Neural cell (in vitro differentiated cells): ENCODE data around the gene DPYSL4. TPM values are rescaled to one million over a fixed set of nuclear protein-coding genes. Genes with fewer than 3 reads are reported as not detected.

Experiments
- H2AFZ ChIP-seq: fragments of 200-600, 300-800 bp; sonication (generic), shearing (Covaris generic); 2 replicates; pipeline ENCODE4 v1.6.0; 2014; ENCODE audit warnings: low read depth, mild to moderate bottlenecking, antibody characterized with exemption, low read length, moderate library complexity
- H3F3A ChIP-seq: fragments of 200-600 bp; shearing (Covaris generic); 2 replicates; pipeline ENCODE4 v1.6.1; 2016; ENCODE audit warnings: mild to moderate bottlenecking, moderate library complexity, mixed read lengths, antibody characterized with exemption, low read length; ENCODE audit not compliant: insufficient read depth, poor library complexity, severe bottlenecking
- H3K27ac ChIP-seq: fragments of 200-600, 300-800 bp; sonication (generic), shearing (Covaris generic); 2 replicates; pipeline ENCODE4 v1.5.1; 2014; ENCODE audit warnings: mild to moderate bottlenecking, low read length, moderate library complexity
- H3K27me3 ChIP-seq: fragments of 300-800, 200-600 bp; sonication (generic), shearing (Covaris generic); 2 replicates; pipeline ENCODE4 v1.6.0; 2014; ENCODE audit warnings: mild to moderate bottlenecking, low read depth, low read length, moderate library complexity; ENCODE audit not compliant: insufficient read depth
- H3K36me3 ChIP-seq: fragments of 300-800, 200-600 bp; sonication (generic), shearing (Covaris generic); 2 replicates; pipeline ENCODE4 v1.5.1; 2014; ENCODE audit warnings: mild to moderate bottlenecking, antibody characterized with exemption, low read length, moderate library complexity; ENCODE audit not compliant: insufficient read depth
- H3K4me2 ChIP-seq: fragments of 300-800, 200-600 bp; sonication (generic), shearing (Covaris generic); 2 replicates; pipeline ENCODE4 v1.6.0; 2014; ENCODE audit warnings: mild to moderate bottlenecking, low read length
- H3K4me3 ChIP-seq: fragments of 300-800, 200-600 bp; sonication (generic), shearing (Covaris generic); 2 replicates; pipeline ENCODE4 v1.5.1; 2014; ENCODE audit warnings: mild to moderate bottlenecking, low read length, moderate library complexity
- H3K79me2 ChIP-seq: fragments of 200-600 bp; shearing (Covaris generic); replicated peaks from 2 replicates; pipeline ENCODE4 v1.6.0; 2014; ENCODE audit warnings: mild to moderate bottlenecking, low read length, moderate library complexity; ENCODE audit not compliant: insufficient read depth
- H3K9ac ChIP-seq: fragments of 300-800, 200-600 bp; sonication (generic), shearing (Covaris generic); 2 replicates; pipeline ENCODE4 v1.6.1; 2016; ENCODE audit warnings: mild to moderate bottlenecking, low read length, mixed read lengths
- H3K9me2 ChIP-seq: fragments of 200-600 bp; shearing (Covaris generic); 2 replicates; pipeline ENCODE4 v1.6.1; 2016; ENCODE audit warnings: mild to moderate bottlenecking, low read length, mixed read lengths; ENCODE audit not compliant: insufficient read depth
- H3K9me3 ChIP-seq: fragments of 200-600, 300-800 bp; sonication (generic), shearing (Covaris generic); 2 replicates; pipeline ENCODE4 v1.6.1; 2016; ENCODE audit warnings: mild to moderate bottlenecking, mixed run types, low read length, moderate library complexity, mixed read lengths
- H4K20me1 ChIP-seq: fragments of 200-600 bp; shearing (Covaris generic); 2 replicates; pipeline ENCODE4 v1.6.1; 2016; ENCODE audit warnings: mild to moderate bottlenecking, mixed run types; ENCODE audit not compliant: insufficient read depth
- EP300 ChIP-seq: fragments of 450-650 bp; conservative IDR thresholded peaks from 2 replicates; pipeline ENCODE4 v1.6.1; 2014; ENCODE audit warnings: antibody characterized with exemption, mild to moderate bottlenecking, moderate library complexity; ENCODE audit not compliant: poor library complexity, severe bottlenecking
- MXI1 ChIP-seq: fragments of 450-650 bp; conservative IDR thresholded peaks from 2 replicates; pipeline ENCODE4 v1.6.1; 2014; ENCODE audit warnings: antibody characterized with exemption, mild to moderate bottlenecking; ENCODE audit not compliant: poor library complexity, severe bottlenecking
- POLR2AphosphoS5 ChIP-seq: IDR thresholded peaks from 2 replicates; pipeline ENCODE4 v1.6.1; 2012
- RAD21 ChIP-seq: fragments of 450-650 bp; conservative IDR thresholded peaks from 2 replicates; pipeline ENCODE4 v1.6.1; 2014; ENCODE audit warnings: antibody characterized with exemption, mild to moderate bottlenecking, moderate library complexity
- SMC3 ChIP-seq: fragments of 450-650 bp; conservative IDR thresholded peaks from 2 replicates; pipeline ENCODE4 v1.6.1; 2014; ENCODE audit warnings: antibody characterized with exemption, mild to moderate bottlenecking, moderate library complexity; ENCODE audit not compliant: poor library complexity
- TAF1 ChIP-seq: IDR thresholded peaks from 2 replicates; pipeline ENCODE4 v1.6.1; 2012; ENCODE audit warnings: low read depth
- polyA plus RNA-seq: library from polyadenylated mRNA; depleted of rRNA; stranded (reverse); fragments of >200 nt; gene quantifications from 2 replicates; pipeline ENCODE4 v1.2.3, GENCODE V29; 2014
- TF ChIP-seq, protein P1 (sequence below): IDR thresholded peaks from 2 replicates; pipeline ENCODE4 v1.6.1; 2012; ENCODE audit warnings: borderline replicate concordance

Gene DPYSL4
- polyA plus RNA-seq, 1 donor from 2014 or later, result 116 TPM

DNA sequence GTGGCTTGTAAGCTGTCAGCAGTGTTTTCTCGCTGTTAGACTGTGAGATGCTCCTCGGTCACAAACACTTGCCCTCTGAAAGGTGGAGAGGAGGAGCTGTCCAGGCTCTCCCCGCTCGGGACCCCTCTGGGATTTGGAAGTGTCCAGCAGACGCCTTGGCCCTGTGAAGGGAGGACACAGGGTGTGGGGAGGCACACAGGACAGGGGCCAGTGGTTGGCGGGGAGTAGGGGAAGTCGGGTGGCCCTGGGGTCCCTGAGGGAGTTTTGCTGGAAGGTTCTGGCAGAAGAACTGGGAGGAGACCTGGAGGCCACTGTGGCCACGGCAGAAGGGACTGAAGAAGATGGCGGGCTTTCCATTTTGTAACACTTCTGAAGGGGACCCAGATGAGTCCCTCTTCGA, 47.2 kb upstream of the DPYSL4 start:
- TF ChIP-seq EP300 (no peak), POLR2AphosphoS5 (no peak)
- no peaks in the 10 kb centered on the region for H3K36me3 ChIP-seq
- H3K4me2 ChIP-seq, result no peak overlapping the region
- no peak overlapping the region for H3K27ac ChIP-seq
- no peaks in the 10 kb centered on the region for H3K79me2 ChIP-seq
- H3K9me3 ChIP-seq, result no peaks in the 10 kb centered on the region
- H3K9me2 ChIP-seq, result no peaks in the 10 kb centered on the region
- no peaks in the 10 kb centered on the region for H4K20me1 ChIP-seq
- H3K9ac ChIP-seq, result no peak overlapping the region
- no peak overlapping the region for H2AFZ ChIP-seq
- H3F3A ChIP-seq, result no peaks in the 10 kb centered on the region
- no peak overlapping the region for H3K4me3 ChIP-seq
- no peaks in the 10 kb centered on the region for H3K27me3 ChIP-seq

DNA sequence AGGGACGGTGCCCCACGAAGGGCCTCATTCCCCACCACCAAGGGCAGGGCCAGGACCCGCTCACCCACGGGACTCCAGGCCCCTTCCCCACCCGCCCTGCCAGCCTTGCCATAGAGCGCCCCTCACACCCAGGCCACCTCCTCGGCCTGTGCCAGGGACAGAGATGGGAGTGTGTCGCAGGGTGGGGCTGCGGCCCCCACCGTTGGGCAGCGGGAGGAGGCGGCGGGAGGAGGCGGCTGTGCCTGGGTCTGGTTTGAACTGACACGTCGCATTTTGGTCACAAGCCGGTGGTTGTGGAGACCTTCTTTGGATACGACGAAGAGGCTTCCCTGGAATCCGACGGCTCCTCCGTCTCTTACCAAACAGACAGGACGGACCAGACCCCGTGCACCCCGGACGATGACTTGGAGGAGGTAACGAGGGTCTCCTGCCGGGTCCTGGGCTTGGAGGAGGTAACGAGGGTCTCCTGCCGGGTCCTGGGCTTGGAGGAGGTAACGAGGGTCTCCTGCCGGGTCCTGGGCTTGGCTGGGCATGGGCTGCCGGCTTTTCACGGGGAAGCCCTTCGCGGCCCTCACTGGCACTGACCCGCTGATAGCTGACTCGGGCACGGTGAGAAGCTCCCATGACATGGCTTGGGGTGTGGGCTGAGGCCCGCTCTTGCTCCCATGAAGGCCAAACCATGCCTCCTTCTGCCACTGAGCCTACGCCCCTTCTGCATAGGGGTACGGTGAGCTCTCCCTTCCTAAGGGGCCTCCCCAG, 46.4 kb upstream of the DPYSL4 start:
- Histone ChIP-seq H4K20me1 (no peaks in the 10 kb centered on the region), H3K9me2 (no peaks in the 10 kb centered on the region), H3K9ac (no peak overlapping the region), H2AFZ (no peak overlapping the region), H3K27ac (no peak overlapping the region), H3F3A (no peaks in the 10 kb centered on the region), H3K4me3 (no peak overlapping the region), H3K27me3 (no peaks in the 10 kb centered on the region), H3K79me2 (no peaks in the 10 kb centered on the region), H3K9me3 (no peaks in the 10 kb centered on the region), H3K36me3 (no peaks in the 10 kb centered on the region), H3K4me2 (no peak overlapping the region)
- no peak for TF ChIP-seq EP300
- TF ChIP-seq, protein P1, sequence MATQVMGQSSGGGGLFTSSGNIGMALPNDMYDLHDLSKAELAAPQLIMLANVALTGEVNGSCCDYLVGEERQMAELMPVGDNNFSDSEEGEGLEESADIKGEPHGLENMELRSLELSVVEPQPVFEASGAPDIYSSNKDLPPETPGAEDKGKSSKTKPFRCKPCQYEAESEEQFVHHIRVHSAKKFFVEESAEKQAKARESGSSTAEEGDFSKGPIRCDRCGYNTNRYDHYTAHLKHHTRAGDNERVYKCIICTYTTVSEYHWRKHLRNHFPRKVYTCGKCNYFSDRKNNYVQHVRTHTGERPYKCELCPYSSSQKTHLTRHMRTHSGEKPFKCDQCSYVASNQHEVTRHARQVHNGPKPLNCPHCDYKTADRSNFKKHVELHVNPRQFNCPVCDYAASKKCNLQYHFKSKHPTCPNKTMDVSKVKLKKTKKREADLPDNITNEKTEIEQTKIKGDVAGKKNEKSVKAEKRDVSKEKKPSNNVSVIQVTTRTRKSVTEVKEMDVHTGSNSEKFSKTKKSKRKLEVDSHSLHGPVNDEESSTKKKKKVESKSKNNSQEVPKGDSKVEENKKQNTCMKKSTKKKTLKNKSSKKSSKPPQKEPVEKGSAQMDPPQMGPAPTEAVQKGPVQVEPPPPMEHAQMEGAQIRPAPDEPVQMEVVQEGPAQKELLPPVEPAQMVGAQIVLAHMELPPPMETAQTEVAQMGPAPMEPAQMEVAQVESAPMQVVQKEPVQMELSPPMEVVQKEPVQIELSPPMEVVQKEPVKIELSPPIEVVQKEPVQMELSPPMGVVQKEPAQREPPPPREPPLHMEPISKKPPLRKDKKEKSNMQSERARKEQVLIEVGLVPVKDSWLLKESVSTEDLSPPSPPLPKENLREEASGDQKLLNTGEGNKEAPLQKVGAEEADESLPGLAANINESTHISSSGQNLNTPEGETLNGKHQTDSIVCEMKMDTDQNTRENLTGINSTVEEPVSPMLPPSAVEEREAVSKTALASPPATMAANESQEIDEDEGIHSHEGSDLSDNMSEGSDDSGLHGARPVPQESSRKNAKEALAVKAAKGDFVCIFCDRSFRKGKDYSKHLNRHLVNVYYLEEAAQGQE, result no peak

GRCh38 chr10:132141076-132141475, 45.7 kb upstream of the DPYSL4 start:
- H3F3A ChIP-seq, result no peaks in the 10 kb centered on the region
- no peak overlapping the region for H3K27ac ChIP-seq
- no peaks in the 10 kb centered on the region for H3K36me3 ChIP-seq
- no peak overlapping the region for H3K4me3 ChIP-seq
- H4K20me1 ChIP-seq, result no peaks in the 10 kb centered on the region
- no peak overlapping the region for H2AFZ ChIP-seq
- no peaks in the 10 kb centered on the region for H3K79me2 ChIP-seq
- H3K9me2 ChIP-seq, result no peaks in the 10 kb centered on the region
- TF ChIP-seq SMC3 (no peak), MXI1 (no peak), TAF1 (no peak), EP300 (no peak), RAD21 (no peak)
- TF ChIP-seq, protein P1, result no peak
- H3K27me3 ChIP-seq, result no peaks in the 10 kb centered on the region
- H3K4me2 ChIP-seq, result no peak overlapping the region
- no peaks in the 10 kb centered on the region for H3K9me3 ChIP-seq
- no peak overlapping the region for H3K9ac ChIP-seq
